Activated T-cell treated with anti-CD3 and anti-CD28 coated beads for 4 hours (primary cell): Measurements from ENCODE around the gene PSMA4.
A peak's percentile ranks its signal among the peaks of the same experiment; 100 is the strongest.
"Not testable (repeated sequence)": the region's sequence is repeated elsewhere in the genome, so short reads cannot be mapped to it uniquely, and the experiment has no call there.

ENCODE experiments used
- DNase-seq: peaks from one replicate; pipeline ENCODE4 v3.0.0-alpha.2; 2020

PSMA4 gene

GRCh38 chr15:78540141-78540870 is at the start of gene PSMA4:
PSMA4 (plus strand) TSS chr15:78540444; CDS start chr15:78541928, 1,484 bp downstream.
- peak; percentile 96 for DNase-seq

GRCh38 chr15:78492872-78493271 is 47.4 kb upstream of the PSMA4 start:
- DNase-seq, result no peak

- no peak for DNase-seq
These were observed 38.4 kb upstream of the PSMA4 start for GRCh38 chr15:78501857-78502256.

GRCh38 chr15:78502641-78503040 is 37.6 kb upstream of the PSMA4 start:
- no peak for DNase-seq

- peak; percentile 54 for DNase-seq
These were observed 33.0 kb upstream of the PSMA4 start, which contains the start of gene HYKK for GRCh38 chr15:78506971-78507830. HYKK (plus strand) TSS chr15:78507577; CDS start chr15:78513089, 5,512 bp downstream.

GRCh38 chr15:78507831-78508160 is 32.4 kb upstream of the PSMA4 start:
- DNase-seq, result no peak

GRCh38 chr15:78508272-78508671 is 32.0 kb upstream of the PSMA4 start:
- DNase-seq, result no peak

GRCh38 chr15:78509726-78510312 is 30.4 kb upstream of the PSMA4 start:
- DNase-seq, result no peak

GRCh38 chr15:78520035-78520434 is 20.2 kb upstream of the PSMA4 start:
- DNase-seq, result not testable (repeated sequence)

- DNase-seq, result no peak
These were observed 16.0 kb upstream of the PSMA4 start for GRCh38 chr15:78524230-78524629.

GRCh38 chr15:78527325-78527724 is 12.9 kb upstream of the PSMA4 start:
- DNase-seq, result no peak

GRCh38 chr15:78533331-78533730 is 6.9 kb upstream of the PSMA4 start:
- DNase-seq, result no peak

GRCh38 chr15:78536134-78536533 is 4.1 kb upstream of the PSMA4 start:
- no peak for DNase-seq

- no peak for DNase-seq
These were observed 2.9 kb upstream of the PSMA4 start for GRCh38 chr15:78537266-78537905.

- DNase-seq, result no peak
These were observed 1.9 kb upstream of the PSMA4 start for GRCh38 chr15:78538358-78538757.

- DNase-seq, result not testable (repeated sequence)
These were observed 642 bp upstream of the PSMA4 start for GRCh38 chr15:78539464-78540140.

GRCh38 chr15:78540871-78541743 is 863 bp downstream of the PSMA4 start:
- no peak for DNase-seq

- no peak for DNase-seq
These were observed 1.4 kb downstream of the PSMA4 start for GRCh38 chr15:78541744-78542034.

- DNase-seq, result no peak
These were observed 2.4 kb downstream of the PSMA4 start for GRCh38 chr15:78542647-78543046.

- no peak for DNase-seq
These were observed 9.9 kb downstream of the PSMA4 start for GRCh38 chr15:78550194-78550593.

- no peak for DNase-seq
These were observed 10.6 kb downstream of the PSMA4 start for GRCh38 chr15:78550815-78551214.

- DNase-seq, result no peak
These were observed 11.7 kb downstream of the PSMA4 start for GRCh38 chr15:78551902-78552301.
